Transverse colon (tissue), 4 donors: ENCODE results near the gene LRBA. TPM values are rescaled to one million over a fixed set of nuclear protein-coding genes. Genes with fewer than 3 reads are reported as not detected.

Experiments used
- DNase-seq: peaks from one replicate; pipeline ENCODE4 v3.0.0-alpha.2; 2019
- H3K27ac ChIP-seq, 4 donors: fragments of 200-600 bp; sonication (generic); 2 replicates each; pipeline ENCODE4 v1.5.1; 2016 to 2018; ENCODE audit warnings: inconsistent platforms in 4 of 4
- H3K27me3 ChIP-seq: fragments of 200-600 bp; sonication (generic); 2 replicates; pipeline ENCODE4 v1.5.1; 2017; ENCODE audit warnings: inconsistent platforms
- H3K36me3 ChIP-seq, 4 donors: fragments of 200-600 bp; sonication (generic); 2 replicates each; pipeline ENCODE4 v1.5.1; 2017 to 2019; ENCODE audit warnings: inconsistent platforms in 4 of 4
- H3K4me1 ChIP-seq, 4 donors: fragments of 200-600 bp; sonication (generic); 2 replicates each; pipeline ENCODE4 v1.5.1; 2017 to 2020; ENCODE audit warnings: inconsistent platforms in 4 of 4
- H3K4me3 ChIP-seq, 4 donors: fragments of 200-600 bp; sonication (generic); 1 replicate in 1 of 4; 2 replicates in 3 of 4; pipeline versions ENCODE4 v1.5.1 to v1.6.1; 2017 to 2019; ENCODE audit warnings: inconsistent platforms in 4 of 4
- H3K9me3 ChIP-seq, 2 donors: fragments of 200-600 bp; sonication (generic); 2 replicates each; pipeline ENCODE4 v1.5.1; 2017 to 2019; ENCODE audit warnings: inconsistent platforms in 2 of 2
- EP300 ChIP-seq: sonication (generic); formaldehyde crosslinking; IDR thresholded peaks from one replicate; pipeline ENCODE4 v1.6.1; 2017; ENCODE audit warnings: antibody characterized with exemption, low read depth
- POLR2A ChIP-seq: fragments of 450-650 bp; IDR thresholded peaks from one replicate; pipeline ENCODE4 v1.6.1; 2016; ENCODE audit warnings: antibody characterized with exemption, mild to moderate bottlenecking, moderate library complexity
- POLR2AphosphoS5 ChIP-seq, 3 donors: sonication (generic); formaldehyde crosslinking; IDR thresholded peaks; one replicate each; pipeline ENCODE4 v1.6.1; 2016; ENCODE audit warnings: antibody characterized with exemption in 3 of 3
- WGBS, 2 donors: methylation state at CpG; one replicate each; pipeline ENCODE4 v1.1.5; 2018; ENCODE audit warnings: low coverage in 1 of 2; 5-methylcytosine and 5-hydroxymethylcytosine counted together
- in situ Hi-C, 4 donors: fragments of 200-750 bp; cut with MboI; loops; one replicate each; pipeline versions ENCODE4 v1.15.0 to v1.15.1; 2017; ENCODE audit warnings: low sequenced_read_pairs in 3 of 4, low pct_ligation_motif_present in 1 of 4, low pct_unique_long_range_greater_than_20kb in 1 of 4
- intact Hi-C: fragments of 100-400 bp; cut with DNase I; formaldehyde crosslinking; loops from one replicate; pipeline ENCODE4 v1.15.1; 2023; ENCODE audit warnings: low total_unique reads
- total RNA-seq, 4 donors: library from RNA; depleted of rRNA; stranded (reverse); fragments of >200 nt; gene quantifications; one replicate each; pipeline ENCODE4 v1.1.0, GENCODE V29; 2016
- TF ChIP-seq, protein P1 (sequence below), 5 experiments: fragments of 200-600 bp in 3 of 5; fragments of 450-650 bp in 2 of 5; sonication (generic) in 3 of 5; IDR thresholded peaks; 1 replicate in 2 of 5; 2 replicates in 3 of 5; pipeline ENCODE4 v1.5.1; 2016 to 2017; ENCODE audit warnings: antibody characterized with exemption in 5 of 5, inconsistent platforms in 3 of 5, mild to moderate bottlenecking in 2 of 5, moderate library complexity in 1 of 5

LRBA gene
- total RNA-seq, 4 donors from 2014 or later: 82.7 to 125 (median 112) TPM

DNA sequence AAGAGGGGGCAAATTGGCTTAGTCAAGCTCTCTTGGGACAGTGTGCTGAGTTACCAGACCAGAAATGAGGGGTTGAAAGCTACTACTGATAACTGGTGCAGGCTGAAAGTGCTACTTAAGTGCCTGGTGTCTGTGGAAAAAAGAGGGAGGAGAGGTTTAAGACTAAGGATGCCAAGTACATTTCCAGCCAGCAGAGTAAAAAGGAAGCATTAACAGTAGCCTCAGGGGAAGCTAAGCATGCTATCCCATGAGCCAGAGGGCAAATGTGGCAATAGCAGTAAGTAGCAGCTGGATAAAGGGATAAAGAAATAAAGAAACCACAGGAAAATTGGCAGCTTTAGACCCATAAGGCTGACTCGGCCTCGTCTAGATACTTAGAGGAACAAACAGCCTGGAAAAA is 629.5 kb downstream of the LRBA start:
- H3K27ac ChIP-seq: peak overlapping the region in 3 of 4 donors; percentile 3 to 38 (median 6)
- in situ Hi-C loops (no loop called here), intact Hi-C loops (no loop called here)
- 50 to 62% methylated on average over 2 of the region's 2 CpGs for WGBS, 2 donors
- no peaks in the 10 kb centered on the region for H3K36me3 ChIP-seq
- no peak overlapping the region for H3K4me3 ChIP-seq
- H3K9me3 ChIP-seq: no peaks in the 10 kb centered on the region
- no peaks in the 10 kb centered on the region for H3K27me3 ChIP-seq
- DNase-seq: no peak
- peaks cover 0 to 10% (median 2%) of the 10 kb centered on the region in 4 donors for H3K4me1 ChIP-seq
- TF ChIP-seq POLR2AphosphoS5 (IDR thresholded peaks at IDR 0.05) (no peak), POLR2A (no peak)

DNA sequence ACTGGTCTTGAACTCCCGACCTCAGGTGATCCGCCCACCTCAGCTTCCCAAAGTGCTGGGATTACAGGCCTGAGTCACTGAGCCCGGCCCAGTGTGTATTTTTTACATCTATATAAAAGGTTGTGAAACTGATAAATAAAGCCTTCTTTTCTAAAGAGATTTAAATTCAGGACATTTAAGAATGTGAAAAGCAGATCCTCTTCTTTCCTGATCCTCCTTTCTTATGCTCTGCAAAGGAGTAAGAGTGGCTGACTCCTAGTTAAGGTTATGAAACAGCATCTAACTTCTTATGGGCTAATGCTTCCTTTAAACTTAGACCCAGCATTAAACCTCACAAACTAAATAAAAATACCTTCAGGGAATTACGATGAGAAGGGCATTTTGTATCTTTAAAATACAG is 630.8 kb downstream of the LRBA start:
- WGBS, 2 donors: 75 to 93% methylated on average over 1 to 4 of the region's 4 CpGs
- Histone ChIP-seq H3K27me3 (no peaks in the 10 kb centered on the region), H3K4me3 (no peak overlapping the region), H3K9me3 (no peaks in the 10 kb centered on the region), H3K36me3 (no peaks in the 10 kb centered on the region), H3K4me1 (peaks cover 0 to 10% (median 2%) of the 10 kb centered on the region in 4 donors), H3K27ac (no peak overlapping the region)
- intact Hi-C loops (no loop called here), in situ Hi-C loops (no loop called here)
- DNase-seq: no peak
- TF ChIP-seq, protein P1, sequence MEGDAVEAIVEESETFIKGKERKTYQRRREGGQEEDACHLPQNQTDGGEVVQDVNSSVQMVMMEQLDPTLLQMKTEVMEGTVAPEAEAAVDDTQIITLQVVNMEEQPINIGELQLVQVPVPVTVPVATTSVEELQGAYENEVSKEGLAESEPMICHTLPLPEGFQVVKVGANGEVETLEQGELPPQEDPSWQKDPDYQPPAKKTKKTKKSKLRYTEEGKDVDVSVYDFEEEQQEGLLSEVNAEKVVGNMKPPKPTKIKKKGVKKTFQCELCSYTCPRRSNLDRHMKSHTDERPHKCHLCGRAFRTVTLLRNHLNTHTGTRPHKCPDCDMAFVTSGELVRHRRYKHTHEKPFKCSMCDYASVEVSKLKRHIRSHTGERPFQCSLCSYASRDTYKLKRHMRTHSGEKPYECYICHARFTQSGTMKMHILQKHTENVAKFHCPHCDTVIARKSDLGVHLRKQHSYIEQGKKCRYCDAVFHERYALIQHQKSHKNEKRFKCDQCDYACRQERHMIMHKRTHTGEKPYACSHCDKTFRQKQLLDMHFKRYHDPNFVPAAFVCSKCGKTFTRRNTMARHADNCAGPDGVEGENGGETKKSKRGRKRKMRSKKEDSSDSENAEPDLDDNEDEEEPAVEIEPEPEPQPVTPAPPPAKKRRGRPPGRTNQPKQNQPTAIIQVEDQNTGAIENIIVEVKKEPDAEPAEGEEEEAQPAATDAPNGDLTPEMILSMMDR (IDR thresholded peaks at IDR 0.05): no peak
- TF ChIP-seq EP300: no peak
- no peak for TF ChIP-seq POLR2A
- no peak for TF ChIP-seq POLR2AphosphoS5 (IDR thresholded peaks at IDR 0.05)

DNA sequence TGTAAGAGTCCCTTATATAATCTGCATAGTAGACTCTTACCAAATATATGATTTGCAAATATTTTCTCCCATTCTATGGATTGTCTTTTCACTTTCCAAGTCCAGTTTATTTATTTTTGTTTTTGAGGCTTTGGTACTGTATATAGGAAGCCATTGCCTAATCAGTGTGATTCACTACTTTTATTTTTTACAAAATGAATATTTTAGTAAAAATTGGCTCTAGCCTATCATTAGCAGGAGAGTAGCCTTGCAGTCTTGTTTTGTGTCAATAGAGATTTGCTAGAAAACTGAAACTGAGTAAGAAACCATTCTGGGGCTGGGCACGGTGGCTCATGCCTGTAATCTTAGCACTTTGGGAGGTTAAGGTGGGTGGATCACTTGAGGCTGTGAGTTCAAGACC is 633.1 kb downstream of the LRBA start:
- TF ChIP-seq POLR2AphosphoS5 (IDR thresholded peaks at IDR 0.05) (no peak), EP300 (no peak), POLR2A (no peak)
- TF ChIP-seq, protein P1 (IDR thresholded peaks at IDR 0.05): no peak
- Histone ChIP-seq H3K27ac (no peak overlapping the region), H3K4me3 (no peak overlapping the region), H3K27me3 (no peaks in the 10 kb centered on the region), H3K36me3 (no peaks in the 10 kb centered on the region), H3K4me1 (peaks cover 0 to 10% (median 2%) of the 10 kb centered on the region in 4 donors), H3K9me3 (no peaks in the 10 kb centered on the region)
- no peak for DNase-seq
- intact Hi-C loops (no loop called here), in situ Hi-C loops (no loop called here)
- WGBS, 2 donors: 83 to 100% methylated on average over 1 of the region's 1 CpG

DNA sequence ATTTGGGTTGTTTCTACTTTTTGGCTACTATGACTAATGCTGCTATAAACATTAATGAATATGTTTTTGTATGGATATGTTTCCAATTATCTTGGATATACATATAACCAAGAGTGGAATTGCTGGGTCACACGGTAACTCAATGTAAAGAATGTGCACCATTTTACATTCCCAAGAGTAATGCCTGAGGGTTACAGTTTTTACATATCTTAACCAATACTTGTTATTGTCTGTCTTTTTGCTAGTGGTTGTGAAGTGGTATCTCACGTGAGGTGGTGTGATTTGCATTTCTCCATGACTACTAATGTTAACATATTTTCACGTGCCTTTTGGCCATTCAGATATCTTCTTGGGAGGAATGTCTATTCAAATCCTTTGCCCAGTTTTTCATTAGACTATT is 633.5 kb downstream of the LRBA start:
- Histone ChIP-seq H3K36me3 (no peaks in the 10 kb centered on the region), H3K9me3 (no peaks in the 10 kb centered on the region), H3K4me1 (peaks cover 0 to 10% (median 2%) of the 10 kb centered on the region in 4 donors), H3K27me3 (no peaks in the 10 kb centered on the region), H3K27ac (no peak overlapping the region), H3K4me3 (no peak overlapping the region)
- 55 to 60% methylated on average over 3 of the region's 3 CpGs for WGBS, 2 donors
- intact Hi-C loops: no loop called here
- in situ Hi-C loops: no loop called here
- DNase-seq: no peak
- TF ChIP-seq POLR2AphosphoS5 (IDR thresholded peaks at IDR 0.05): no peak
- TF ChIP-seq, protein P1 (IDR thresholded peaks at IDR 0.05): no peak
- no peak for TF ChIP-seq EP300
- TF ChIP-seq POLR2A: no peak

DNA sequence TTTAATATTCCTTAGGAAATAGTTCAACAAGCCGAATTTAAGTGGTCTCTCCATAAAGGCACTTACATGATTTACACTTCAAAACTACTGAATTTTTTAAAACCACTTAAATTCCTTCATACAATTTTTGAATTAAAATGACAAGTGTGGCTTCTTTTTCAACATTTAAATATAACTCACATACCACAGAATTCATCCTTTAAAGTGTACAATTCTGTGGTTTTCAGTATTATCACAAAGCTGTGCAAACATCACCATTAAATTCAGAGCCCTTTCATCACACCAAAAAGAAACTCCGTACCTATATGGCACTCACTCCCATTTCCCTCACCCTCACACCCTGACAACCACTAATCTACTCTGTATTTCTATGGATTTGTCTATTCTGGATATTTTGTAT is 634.0 kb downstream of the LRBA start:
- H3K4me3 ChIP-seq: no peak overlapping the region
- no peaks in the 10 kb centered on the region for H3K27me3 ChIP-seq
- in situ Hi-C loops: no loop called here
- no peaks in the 10 kb centered on the region for H3K9me3 ChIP-seq
- no peak for TF ChIP-seq POLR2AphosphoS5 (IDR thresholded peaks at IDR 0.05)
- TF ChIP-seq POLR2A: no peak
- no peak for TF ChIP-seq EP300
- TF ChIP-seq, protein P1 (IDR thresholded peaks at IDR 0.05): no peak
- no peaks in the 10 kb centered on the region for H3K36me3 ChIP-seq
- intact Hi-C loops: no loop called here
- H3K27ac ChIP-seq: no peak overlapping the region
- WGBS, 2 donors: 95 to 97% methylated on average over 2 of the region's 2 CpGs
- peaks cover 0 to 10% (median 2%) of the 10 kb centered on the region in 4 donors for H3K4me1 ChIP-seq
- DNase-seq: no peak
